HepG2 (cell line): ENCODE results near the gene TMEM164. TPM values are rescaled to one million over a fixed set of nuclear protein-coding genes. Genes with fewer than 3 reads are reported as not detected.
A peak's percentile ranks its signal among the peaks of the same experiment; 100 is the strongest.

ENCODE experiments used
- ATAC-seq: fragments of 200-7000 bp; cut with Tn5 transposase; 3 replicates; pipeline ENCODE4 v1.9.1; 2020; ENCODE audit warnings: mild to moderate bottlenecking, moderate library complexity
- BruUV-seq: library from RNA; stranded (reverse); fragments of 400-500 nt; replicated peaks from 2 replicates; lab custom pipeline; 2021; lab: Mats Ljungman, UMichigan
- CTCF ChIA-PET: fragments of 300-600 bp; formaldehyde crosslinking; extraction: SDS; loops from one replicate; lab custom pipeline; 2021; ENCODE audit warnings: low total read pairs, inconsistent platforms, low intra/inter-chr PET ratio; lab: Yijun Ruan, JAX
- POLR2A ChIA-PET: fragments of 350-600 bp; sonication (Branson Sonifier 250); formaldehyde crosslinking; loops from one replicate; lab custom pipeline; 2020; ENCODE audit warnings: antibody characterized with exemption, inconsistent platforms; lab: Yijun Ruan, JAX
- DNase-seq: peaks from one replicate; pipeline ENCODE4 v3.0.0-alpha.2; 2015; ENCODE audit warnings: low spot score
- FAIRE-seq: peaks from 3 replicates; lab custom pipeline; 2011; peaks lifted over from hg19 to GRCh38; lab: Jason Lieb, UNC
- H2AFZ ChIP-seq: one replicate; pipeline ENCODE4 v1.6.1; 2011; ENCODE audit warnings: low read length, inconsistent platforms
- H3K27ac ChIP-seq: fragments of 300-600 bp; 3 replicates; pipeline ENCODE4 v1.8.0; 2011; ENCODE audit warnings: mixed run types, mild to moderate bottlenecking, mixed read lengths, low read length, inconsistent platforms; ENCODE audit not compliant: insufficient read depth; ENCODE audit errors: extremely low read length
- H3K27me3 ChIP-seq, 2 experiments: fragments of 200-600 bp in 1 of 2; 2 replicates in 1 of 2; 3 replicates in 1 of 2; pipeline versions ENCODE4 v1.6.0 to v1.8.0; 2011; ENCODE audit warnings: low read length in 2 of 2, mild to moderate bottlenecking in 2 of 2, moderate library complexity in 2 of 2, inconsistent platforms in 1 of 2; ENCODE audit not compliant: insufficient read depth in 2 of 2, control insufficient read depth in 1 of 2
- H3K36me3 ChIP-seq, 2 experiments: fragments of 200-600 bp in 1 of 2; replicated peaks in 1 of 2; 2 replicates in 1 of 2; 3 replicates in 1 of 2; pipeline versions ENCODE4 v1.5.1 to v1.8.0; 2011; ENCODE audit warnings: low read length in 2 of 2, inconsistent platforms in 1 of 2; ENCODE audit not compliant: insufficient read depth in 2 of 2, control insufficient read depth in 1 of 2
- H3K4me1 ChIP-seq: 2 replicates; pipeline ENCODE4 v1.5.1; 2012; ENCODE audit warnings: low read length, inconsistent platforms; ENCODE audit not compliant: insufficient read depth
- H3K4me2 ChIP-seq: 2 replicates; pipeline ENCODE4 v1.6.0; 2011; ENCODE audit warnings: low read depth, low read length, inconsistent platforms
- H3K4me3 ChIP-seq, 3 experiments: fragments of 200-600 bp in 1 of 3; sonication (generic), shearing (Covaris generic) in 1 of 3; replicated peaks in 1 of 3; 2 replicates each; pipeline ENCODE4 v1.5.1; 2011 to 2016; ENCODE audit warnings: low read length in 3 of 3, inconsistent platforms in 2 of 3, low read depth in 2 of 3, mild to moderate bottlenecking in 2 of 3, control low read depth in 1 of 3, mixed read lengths in 1 of 3; ENCODE audit not compliant: insufficient read depth in 1 of 3
- H3K79me2 ChIP-seq: one replicate; pipeline ENCODE4 v1.6.1; 2011; ENCODE audit warnings: low read length, inconsistent platforms; ENCODE audit not compliant: insufficient read depth
- H3K9ac ChIP-seq: 2 replicates; pipeline ENCODE4 v1.6.0; 2011; ENCODE audit warnings: mild to moderate bottlenecking, low read depth, low read length, inconsistent platforms; ENCODE audit not compliant: insufficient read depth
- H3K9me3 ChIP-seq: 2 replicates; pipeline ENCODE4 v1.5.1; 2012; ENCODE audit warnings: mild to moderate bottlenecking, low read length
- H4K20me1 ChIP-seq: 2 replicates; pipeline ENCODE4 v1.6.0; 2011; ENCODE audit warnings: inconsistent platforms, mild to moderate bottlenecking, low read length, moderate library complexity; ENCODE audit not compliant: insufficient read depth
- CHD2 ChIP-seq: IDR thresholded peaks from 2 replicates; pipeline ENCODE4 v1.6.1; 2011; ENCODE audit warnings: low read depth, low read length, improper control_type of control experiment
- E2F1 ChIP-seq: sonication (generic); formaldehyde crosslinking; IDR thresholded peaks from 2 replicates; pipeline ENCODE4 v1.5.0; 2020; ENCODE audit warnings: missing genetic modification reagents
- EP300 ChIP-seq, 3 experiments: sonication (generic) in 1 of 3; formaldehyde crosslinking in 1 of 3; IDR thresholded peaks; 2 replicates each; pipeline versions ENCODE4 v1.5.1 to v1.6.1; 2011 to 2020; ENCODE audit warnings: low read depth in 2 of 3, low read length in 2 of 3, borderline replicate concordance in 1 of 3, improper control_type of control experiment in 1 of 3, mild to moderate bottlenecking in 1 of 3, missing genetic modification reagents in 1 of 3, moderate library complexity in 1 of 3
- EZH2 ChIP-seq: conservative IDR thresholded peaks from 2 replicates; pipeline ENCODE4 v1.6.1; 2012; ENCODE audit warnings: mild to moderate bottlenecking, low read depth, low read length, moderate library complexity
- FOSL2 ChIP-seq: sonication (generic); formaldehyde crosslinking; IDR thresholded peaks from 2 replicates; pipeline ENCODE4 v1.4.0; 2020; ENCODE audit warnings: missing genetic modification reagents
- GZF1 ChIP-seq: sonication (generic); formaldehyde crosslinking; IDR thresholded peaks from 2 replicates; pipeline ENCODE4 v1.5.1; 2020; ENCODE audit warnings: mild to moderate bottlenecking, missing genetic modification reagents
- MBD4 ChIP-seq: IDR thresholded peaks from 2 replicates; pipeline ENCODE4 v1.6.1; 2012; ENCODE audit warnings: low read length, inconsistent platforms, borderline replicate concordance
- MIXL1 ChIP-seq: IDR thresholded peaks from 2 replicates; pipeline ENCODE4 v1.6.1; 2016
- SMAD9 ChIP-seq: sonication (generic); formaldehyde crosslinking; IDR thresholded peaks from 2 replicates; pipeline ENCODE4 v1.5.1; 2020; ENCODE audit warnings: mild to moderate bottlenecking, missing genetic modification reagents
- ZNF264 ChIP-seq: sonication (generic); formaldehyde crosslinking; IDR thresholded peaks from 2 replicates; pipeline ENCODE4 v1.4.0; 2020; ENCODE audit warnings: missing genetic modification reagents
- ZNF513 ChIP-seq: sonication (generic); formaldehyde crosslinking; conservative IDR thresholded peaks from 2 replicates; pipeline ENCODE4 v1.5.0; 2020; ENCODE audit warnings: missing genetic modification reagents
- ZNF75D ChIP-seq: sonication (generic); formaldehyde crosslinking; IDR thresholded peaks from 2 replicates; pipeline ENCODE4 v1.8.1; 2023; ENCODE audit warnings: missing genetic modification reagents, mild to moderate bottlenecking, borderline replicate concordance
- WGBS: methylation state at CpG from one replicate; pipeline ENCODE4 v1.1.6; 2017; ENCODE audit warnings: low lambda C conversion rate; 5-methylcytosine and 5-hydroxymethylcytosine counted together
- in situ Hi-C: cut with HindIII; loops from 2 replicates; pipeline ENCODE4 v1.10.0; 2017; ENCODE audit warnings: low pct_unique_long_range_greater_than_20kb; ENCODE audit not compliant: extremely low pct_ligation_motif_present
- intact Hi-C: fragments of 100-400 bp; cut with micrococcal nuclease; formaldehyde crosslinking; loops from one replicate; pipeline ENCODE4 v1.10.0; 2022; ENCODE audit not compliant: unreplicated experiment
- polyA plus RNA-seq, 8 experiments: library from polyadenylated mRNA; depleted of rRNA in 3 of 8; stranded (reverse) in 7 of 8; unstranded in 1 of 8; fragments of >200 nt; fragmentation: Illumina TruSeq in 4 of 8; extraction: Trizol in 4 of 8; gene quantifications; 2 replicates each; pipeline versions ENCODE4 v1.2.1 to v1.2.3, GENCODE V29; 2011 to 2016; ENCODE audit warnings: low read depth in 4 of 8, missing spikeins in 1 of 8, mixed read lengths in 1 of 8; ENCODE audit not compliant: insufficient read depth in 1 of 8
- total RNA-seq, 5 experiments: library from RNA; depleted of rRNA; stranded (reverse); fragments of >200 nt; fragmentation: Illumina TruSeq; extraction: Trizol; gene quantifications; 2 replicates each; pipeline ENCODE4 v1.2.3, GENCODE V29; 2016; ENCODE audit warnings: low read depth in 1 of 5

The TMEM164 gene
- total and polyA plus RNA-seq, 2 of the 13 experiments (the other 11 are each of a cell fraction or from before 2014, with no cell fraction given): 5.8 to 13.2 TPM

- TF ChIP-seq CHD2 (no peak), E2F1 (CRISPR knock-in tag) (no peak), ZNF513 (CRISPR knock-in tag) (no peak), ZNF264 (CRISPR knock-in tag) (no peak), ZNF75D (CRISPR knock-in tag) (no peak), GZF1 (CRISPR knock-in tag) (no peak), MIXL1 (CRISPR knock-in tag) (peak; percentile 62; the same call in 1 of the 2 replicates), SMAD9 (no peak), EZH2 (no peak), MBD4 (peak; percentile 54; the same call in 1 of the 2 replicates)
These were observed 83.4 kb downstream of the TMEM164 start (continued) for GRCh38 chrX:110086162-110086915.

- intact Hi-C loops: loop anchor here (5.0 kb wide), 1 partner anchor 50 kb away; no protein-coding TSS in a partner anchor
- WGBS: 95% methylated on average over 2 of the region's 2 CpGs
- no peaks in the 10 kb centered on the region for H4K20me1 ChIP-seq
- H3K4me2 ChIP-seq: peak overlapping the region; percentile 37
- no TSS peak for BruUV-seq
- H3K4me3 ChIP-seq: no peak overlapping the region
- no peaks in the 10 kb centered on the region for H3K27me3 ChIP-seq
- H3K4me1 ChIP-seq: peaks cover 26% of the 10 kb centered on the region
- CTCF ChIA-PET: no interaction called here
- no peak overlapping the region for H2AFZ ChIP-seq
- H3K36me3 ChIP-seq: no peaks in the 10 kb centered on the region
- peak; percentile 12 for DNase-seq
- no peaks in the 10 kb centered on the region for H3K9me3 ChIP-seq
- in situ Hi-C loops: no loop called here
- POLR2A ChIA-PET: no interaction called here
- no peak for ATAC-seq
- FAIRE-seq: peak; percentile 34
- 0 out of 2 replicates have a peak, but pooled peaks have one; percentile 15 for TF ChIP-seq FOSL2 (CRISPR knock-in tag)
- TF ChIP-seq EP300 (IDR thresholded peaks at IDR 0.05; ENCODE audit: low read depth in 2 of 2, low read length in 2 of 2): no peak
- TF ChIP-seq EP300 (CRISPR knock-in tag; IDR thresholded peaks at IDR 0.05; ENCODE audit: borderline replicate concordance): no peak
- H3K27ac ChIP-seq: no peak overlapping the region
- no peak overlapping the region for H3K9ac ChIP-seq
- no peaks in the 10 kb centered on the region for H3K79me2 ChIP-seq
These were observed 84.1 kb downstream of the TMEM164 start for GRCh38 chrX:110086916-110087484.
